OCI-LY3 (cell line): ENCODE data around the gene IFFO2.

Experiments
- H2AFZ ChIP-seq: fragments of 200-600, 300-600 bp; shearing (Covaris generic); 2 replicates; pipeline ENCODE4 v1.6.0; 2014; ENCODE audit warnings: antibody characterized with exemption, low read depth, low read length
- H3K27ac ChIP-seq: fragments of 200-600, 300-600 bp; sonication (generic); 2 replicates; pipeline ENCODE4 v1.5.1; 2014; ENCODE audit warnings: mild to moderate bottlenecking, low read length, moderate library complexity, mixed read lengths
- H3K27me3 ChIP-seq: fragments of 200-600, 300-600 bp; sonication (generic); 2 replicates; pipeline ENCODE4 v1.6.1; 2014; ENCODE audit warnings: low read depth, low read length, mixed read lengths
- H3K36me3 ChIP-seq: fragments of 200-600, 300-600 bp; sonication (generic); replicated peaks from 2 replicates; pipeline ENCODE3; 2014; ENCODE audit warnings: low read depth, low read length, mixed read lengths
- H3K4me1 ChIP-seq: fragments of 300-600, 200-600 bp; sonication (generic); 2 replicates; pipeline ENCODE4 v1.6.1; 2014; ENCODE audit warnings: low read length, mixed read lengths
- H3K4me2 ChIP-seq: fragments of 200-600, 300-600 bp; sonication (generic); 2 replicates; pipeline ENCODE4 v1.6.1; 2014; ENCODE audit warnings: low read length, mixed read lengths
- H3K4me3 ChIP-seq: fragments of 300-600, 200-600 bp; sonication (generic); 2 replicates; pipeline ENCODE4 v1.5.1; 2014; ENCODE audit warnings: antibody characterized with exemption, mild to moderate bottlenecking, low read length, moderate library complexity
- H3K79me2 ChIP-seq: fragments of 300-600, 200-600 bp; shearing (Covaris generic); 2 replicates; pipeline ENCODE4 v1.6.1; 2014; ENCODE audit warnings: mild to moderate bottlenecking, low read length, mixed read lengths
- H3K9ac ChIP-seq: fragments of 300-600, 200-600 bp; shearing (Covaris generic); 2 replicates; pipeline ENCODE4 v1.6.0; 2014; ENCODE audit warnings: mild to moderate bottlenecking, low read length, moderate library complexity
- H3K9me3 ChIP-seq: fragments of 200-600, 300-600 bp; shearing (Covaris generic); 2 replicates; pipeline ENCODE4 v1.6.1; 2014; ENCODE audit warnings: low read length, mixed read lengths; ENCODE audit not compliant: insufficient read depth
- H4K20me1 ChIP-seq: fragments of 200-600, 300-600 bp; sonication (generic); 2 replicates; pipeline ENCODE4 v1.6.1; 2016; ENCODE audit warnings: low read length, mixed read lengths; ENCODE audit not compliant: insufficient read depth
- EZH2phosphoT487 ChIP-seq: fragments of 200-600 bp; shearing (Covaris generic); IDR thresholded peaks from 2 replicates; pipeline ENCODE4 v1.6.1; 2018; ENCODE audit warnings: antibody characterized with exemption, mixed run types, low read depth
- TF ChIP-seq, protein P1 (sequence below): fragments of 200-600, 300-600 bp; sonication (generic); IDR thresholded peaks from 2 replicates; pipeline ENCODE4 v1.5.1; 2014; ENCODE audit warnings: antibody characterized with exemption, low read length, low read depth

Gene IFFO2

DNA sequence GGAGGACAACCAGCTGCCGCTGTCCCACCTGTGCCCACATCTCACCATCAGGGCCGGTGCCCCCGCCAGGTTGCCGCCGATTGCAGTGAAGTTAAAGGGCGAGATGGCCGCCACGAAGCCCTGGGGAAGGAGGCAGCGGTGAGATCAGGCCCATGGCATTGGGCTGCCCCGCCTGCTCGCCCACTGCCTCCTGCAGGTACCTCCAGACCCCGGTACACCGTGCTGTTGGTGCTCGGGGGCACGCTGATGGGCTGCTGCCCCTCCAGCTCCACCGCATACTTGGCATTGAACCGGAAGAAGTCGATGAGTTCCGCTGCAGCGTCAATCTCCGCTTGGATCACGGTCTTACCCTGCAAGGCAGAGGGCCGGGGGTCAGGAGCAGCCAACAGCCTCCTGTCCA is 73.4 kb downstream of the IFFO2 start:
- Histone ChIP-seq H3K79me2 (no peaks in the 10 kb centered on the region), H4K20me1 (no peaks in the 10 kb centered on the region), H3K4me2 (no peak overlapping the region), H3K27me3 (no peaks in the 10 kb centered on the region), H3K36me3 (no peaks in the 10 kb centered on the region), H3K9me3 (no peaks in the 10 kb centered on the region), H2AFZ (no peak overlapping the region), H3K4me1 (no peaks in the 10 kb centered on the region), H3K4me3 (no peak overlapping the region), H3K9ac (no peak overlapping the region), H3K27ac (no peak overlapping the region)
- TF ChIP-seq EZH2phosphoT487: no peak
- TF ChIP-seq, protein P1, sequence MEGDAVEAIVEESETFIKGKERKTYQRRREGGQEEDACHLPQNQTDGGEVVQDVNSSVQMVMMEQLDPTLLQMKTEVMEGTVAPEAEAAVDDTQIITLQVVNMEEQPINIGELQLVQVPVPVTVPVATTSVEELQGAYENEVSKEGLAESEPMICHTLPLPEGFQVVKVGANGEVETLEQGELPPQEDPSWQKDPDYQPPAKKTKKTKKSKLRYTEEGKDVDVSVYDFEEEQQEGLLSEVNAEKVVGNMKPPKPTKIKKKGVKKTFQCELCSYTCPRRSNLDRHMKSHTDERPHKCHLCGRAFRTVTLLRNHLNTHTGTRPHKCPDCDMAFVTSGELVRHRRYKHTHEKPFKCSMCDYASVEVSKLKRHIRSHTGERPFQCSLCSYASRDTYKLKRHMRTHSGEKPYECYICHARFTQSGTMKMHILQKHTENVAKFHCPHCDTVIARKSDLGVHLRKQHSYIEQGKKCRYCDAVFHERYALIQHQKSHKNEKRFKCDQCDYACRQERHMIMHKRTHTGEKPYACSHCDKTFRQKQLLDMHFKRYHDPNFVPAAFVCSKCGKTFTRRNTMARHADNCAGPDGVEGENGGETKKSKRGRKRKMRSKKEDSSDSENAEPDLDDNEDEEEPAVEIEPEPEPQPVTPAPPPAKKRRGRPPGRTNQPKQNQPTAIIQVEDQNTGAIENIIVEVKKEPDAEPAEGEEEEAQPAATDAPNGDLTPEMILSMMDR: no peak

DNA sequence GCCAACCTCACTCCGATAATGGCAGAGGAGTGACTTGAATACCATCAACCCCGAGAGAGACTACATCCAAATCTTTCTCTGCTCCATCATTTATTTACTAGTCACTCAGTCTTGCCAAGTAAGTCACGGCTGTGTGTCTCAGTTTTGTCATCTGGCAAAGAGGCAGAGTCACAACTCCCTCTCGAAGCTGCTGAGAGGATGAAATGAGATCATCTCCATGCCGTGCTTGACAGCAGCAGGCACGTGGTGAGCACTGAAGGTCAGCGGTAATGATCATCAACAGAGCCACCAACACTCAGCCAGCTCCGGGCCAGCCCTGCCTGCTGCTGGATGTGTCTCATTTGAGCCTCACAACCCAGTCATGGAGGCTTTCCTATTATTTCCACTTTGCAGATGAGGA is 74.0 kb downstream of the IFFO2 start:
- Histone ChIP-seq H3K4me2 (no peak overlapping the region), H3K9ac (no peak overlapping the region), H3K4me1 (no peaks in the 10 kb centered on the region), H4K20me1 (no peaks in the 10 kb centered on the region), H3K27ac (no peak overlapping the region), H3K79me2 (no peaks in the 10 kb centered on the region), H3K27me3 (no peaks in the 10 kb centered on the region), H3K9me3 (no peaks in the 10 kb centered on the region), H2AFZ (no peak overlapping the region), H3K36me3 (no peaks in the 10 kb centered on the region), H3K4me3 (no peak overlapping the region)
- TF ChIP-seq, protein P1: no peak
- TF ChIP-seq EZH2phosphoT487: no peak

DNA sequence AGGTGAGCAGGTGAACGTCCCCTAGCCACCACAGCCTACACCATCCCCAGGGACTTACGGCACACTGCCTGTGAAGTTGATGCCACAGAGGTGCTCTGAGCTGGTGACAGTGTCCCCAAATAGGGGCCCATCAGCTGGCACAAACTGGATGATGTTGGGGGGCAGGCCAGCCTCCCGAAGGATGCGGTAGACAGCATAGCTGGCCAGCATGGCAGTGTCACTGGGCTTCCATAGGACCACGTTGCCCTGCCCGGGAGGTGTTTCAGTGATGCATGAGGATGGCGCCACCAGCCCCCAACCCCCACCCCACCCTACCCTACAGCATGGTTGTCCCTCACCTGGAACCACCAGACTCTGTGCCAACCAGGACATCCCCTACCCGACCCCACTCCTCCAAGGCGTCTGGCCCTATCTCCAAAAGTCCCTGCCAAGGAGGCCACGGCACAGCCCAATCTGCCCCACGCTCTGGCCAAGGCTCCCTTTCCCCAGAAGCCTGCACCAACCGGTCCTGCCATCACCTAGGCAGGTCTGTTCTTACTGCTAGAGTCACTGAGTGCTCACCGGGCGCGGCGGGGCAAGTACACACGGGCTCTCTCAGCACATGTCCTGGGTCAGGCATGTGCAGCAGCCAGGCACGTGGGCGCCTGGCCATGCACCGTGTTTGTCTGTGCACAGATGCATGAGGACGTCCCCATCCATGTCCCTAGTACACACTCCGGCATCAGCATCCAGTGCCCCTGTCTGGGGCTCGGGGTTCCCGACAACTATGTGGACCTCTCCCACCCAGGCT is 74.6 kb downstream of the IFFO2 start:
- Histone ChIP-seq H3K4me2 (no peak overlapping the region), H3K27ac (no peak overlapping the region), H3K4me1 (no peaks in the 10 kb centered on the region), H3K79me2 (no peaks in the 10 kb centered on the region), H3K9ac (no peak overlapping the region), H4K20me1 (no peaks in the 10 kb centered on the region), H3K27me3 (no peaks in the 10 kb centered on the region), H2AFZ (no peak overlapping the region), H3K36me3 (no peaks in the 10 kb centered on the region), H3K9me3 (no peaks in the 10 kb centered on the region), H3K4me3 (no peak overlapping the region)
- TF ChIP-seq EZH2phosphoT487: no peak
- TF ChIP-seq, protein P1: no peak

DNA sequence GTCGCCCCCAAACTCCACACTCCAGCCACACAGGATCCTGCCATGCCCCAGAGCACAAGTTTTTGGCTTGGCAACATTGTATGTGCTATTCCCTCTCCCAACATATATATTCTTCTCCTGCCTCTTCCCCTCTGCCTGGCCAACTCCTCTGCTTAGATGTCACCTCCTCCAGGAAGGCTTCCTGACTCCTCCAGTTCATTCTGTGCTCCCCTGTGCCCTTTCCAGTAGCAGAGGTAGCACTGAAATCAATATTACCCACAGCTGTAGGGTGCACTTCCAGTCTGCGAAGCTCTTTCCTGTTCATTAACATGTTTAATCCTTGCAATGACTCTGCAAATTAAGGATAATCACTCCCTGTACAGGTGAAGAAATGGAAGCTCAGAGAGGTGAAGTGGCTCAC is 75.3 kb downstream of the IFFO2 start:
- TF ChIP-seq EZH2phosphoT487: no peak
- TF ChIP-seq, protein P1: no peak
- H3K79me2 ChIP-seq: no peaks in the 10 kb centered on the region
- H3K4me2 ChIP-seq: no peak overlapping the region
- H3K9ac ChIP-seq: no peak overlapping the region
- no peaks in the 10 kb centered on the region for H3K4me1 ChIP-seq
- no peaks in the 10 kb centered on the region for H4K20me1 ChIP-seq
- no peak overlapping the region for H2AFZ ChIP-seq
- H3K9me3 ChIP-seq: no peaks in the 10 kb centered on the region
- H3K27me3 ChIP-seq: no peaks in the 10 kb centered on the region
- no peaks in the 10 kb centered on the region for H3K36me3 ChIP-seq
- H3K27ac ChIP-seq: no peak overlapping the region
- no peak overlapping the region for H3K4me3 ChIP-seq
